Mesenchymal stem cell (in vitro differentiated cells and primary cell): ENCODE data around the gene SPIN1.

Experiments
- DNase-seq: peaks from one replicate; pipeline ENCODE4 v3.0.0-alpha.2; 2013
- H2AFZ ChIP-seq: one replicate; pipeline ENCODE4 v1.6.1; 2013; ENCODE audit warnings: low read depth, mild to moderate bottlenecking, control low read depth, inconsistent platforms, low read length, moderate library complexity
- H2AK5ac ChIP-seq: 2 replicates; pipeline ENCODE4 v1.6.1; 2013; ENCODE audit warnings: low read length, moderate library complexity, mild to moderate bottlenecking, inconsistent platforms; ENCODE audit not compliant: severe bottlenecking
- H2BK120ac ChIP-seq: one replicate; pipeline ENCODE4 v1.6.1; 2013; ENCODE audit warnings: low read depth, mild to moderate bottlenecking, inconsistent platforms, low read length, moderate library complexity
- H2BK12ac ChIP-seq, 2 experiments: one replicate each; pipeline ENCODE4 v1.6.1; 2013; ENCODE audit warnings: inconsistent platforms in 2 of 2, low read length in 2 of 2, mild to moderate bottlenecking in 2 of 2, moderate library complexity in 2 of 2, control low read depth in 1 of 2
- H2BK15ac ChIP-seq: one replicate; pipeline ENCODE4 v1.6.1; 2013; ENCODE audit warnings: mild to moderate bottlenecking, low read depth, inconsistent platforms; ENCODE audit not compliant: poor library complexity, severe bottlenecking
- H2BK5ac ChIP-seq: 2 replicates; pipeline ENCODE4 v1.6.1; 2013; ENCODE audit warnings: low read depth, mild to moderate bottlenecking, low read length, control low read depth, inconsistent platforms; ENCODE audit not compliant: poor library complexity, severe bottlenecking
- H3K14ac ChIP-seq, 2 experiments: one replicate each; pipeline ENCODE4 v1.6.1; 2013; ENCODE audit warnings: inconsistent platforms in 2 of 2, low read length in 2 of 2, control low read depth in 1 of 2, mild to moderate bottlenecking in 1 of 2, moderate library complexity in 1 of 2
- H3K18ac ChIP-seq, 2 experiments: one replicate each; pipeline ENCODE4 v1.6.1; 2013; ENCODE audit warnings: inconsistent platforms in 2 of 2, low read length in 2 of 2, control low read depth in 1 of 2, low read depth in 1 of 2, mild to moderate bottlenecking in 1 of 2
- H3K23ac ChIP-seq, 2 experiments: one replicate each; pipeline ENCODE4 v1.6.1; 2013; ENCODE audit warnings: inconsistent platforms in 2 of 2, low read length in 2 of 2, mild to moderate bottlenecking in 2 of 2, moderate library complexity in 2 of 2, control low read depth in 1 of 2
- H3K27ac ChIP-seq: 2 replicates; pipeline ENCODE4 v1.5.1; 2013; ENCODE audit warnings: mild to moderate bottlenecking, moderate library complexity, low read length, control low read depth, inconsistent platforms; ENCODE audit not compliant: poor library complexity, severe bottlenecking
- H3K27me3 ChIP-seq, 2 experiments: 2 replicates each; pipeline versions ENCODE4 v1.6.1 to v1.7.0; 2013; ENCODE audit warnings: low read length in 2 of 2, mild to moderate bottlenecking in 2 of 2, moderate library complexity in 2 of 2, control low read depth in 1 of 2, inconsistent platforms in 1 of 2; ENCODE audit not compliant: control insufficient read depth in 1 of 2, insufficient read depth in 1 of 2
- H3K36me3 ChIP-seq, 2 experiments: 2 replicates each; pipeline versions ENCODE4 v1.6.1 to v1.7.0; 2013; ENCODE audit warnings: low read length in 2 of 2, control low read depth in 1 of 2, inconsistent platforms in 1 of 2, low read depth in 1 of 2, mild to moderate bottlenecking in 1 of 2; ENCODE audit not compliant: insufficient read depth in 2 of 2, control insufficient read depth in 1 of 2
- H3K4ac ChIP-seq, 2 experiments: one replicate each; pipeline ENCODE4 v1.6.1; 2013; ENCODE audit warnings: inconsistent platforms in 2 of 2, low read length in 2 of 2, mild to moderate bottlenecking in 2 of 2, moderate library complexity in 2 of 2, control low read depth in 1 of 2, low read depth in 1 of 2
- H3K4me1 ChIP-seq: 2 replicates; pipeline ENCODE4 v1.6.1; 2013; ENCODE audit warnings: low read depth, low read length, control low read depth; ENCODE audit not compliant: control insufficient read depth, insufficient read depth
- H3K4me2 ChIP-seq: 2 replicates; pipeline ENCODE4 v1.6.1; 2013; ENCODE audit warnings: low read length, mild to moderate bottlenecking, inconsistent platforms; ENCODE audit not compliant: poor library complexity, severe bottlenecking
- H3K4me3 ChIP-seq, 2 experiments: 2 replicates each; pipeline versions ENCODE4 v1.5.1 to v1.7.0; 2013; ENCODE audit warnings: low read length in 2 of 2, mild to moderate bottlenecking in 2 of 2, control low read depth in 1 of 2, low read depth in 1 of 2; ENCODE audit not compliant: insufficient read depth in 1 of 2
- H3K79me1 ChIP-seq: replicated peaks from 2 replicates; pipeline ENCODE4 v1.6.1; 2013; ENCODE audit warnings: mild to moderate bottlenecking, control low read depth, low read length, inconsistent platforms; ENCODE audit not compliant: poor library complexity, severe bottlenecking
- H3K9ac ChIP-seq: 2 replicates; pipeline ENCODE4 v1.7.0; 2013; ENCODE audit warnings: mild to moderate bottlenecking, low read length, moderate library complexity
- H3K9me3 ChIP-seq: 2 replicates; pipeline ENCODE4 v1.7.0; 2013; ENCODE audit warnings: mild to moderate bottlenecking, low read length; ENCODE audit not compliant: control insufficient read depth
- H4K8ac ChIP-seq: one replicate; pipeline ENCODE4 v1.6.1; 2013; ENCODE audit warnings: inconsistent platforms, mild to moderate bottlenecking, low read length, moderate library complexity
- H4K91ac ChIP-seq: one replicate; pipeline ENCODE4 v1.6.1; 2013; ENCODE audit warnings: mild to moderate bottlenecking, low read length, inconsistent platforms
- WGBS: methylation state at CpG from one replicate; pipeline ENCODE4 v1.1.7; 2013; ENCODE audit warnings: mixed read lengths; 5-methylcytosine and 5-hydroxymethylcytosine counted together

SPIN1 gene

DNA sequence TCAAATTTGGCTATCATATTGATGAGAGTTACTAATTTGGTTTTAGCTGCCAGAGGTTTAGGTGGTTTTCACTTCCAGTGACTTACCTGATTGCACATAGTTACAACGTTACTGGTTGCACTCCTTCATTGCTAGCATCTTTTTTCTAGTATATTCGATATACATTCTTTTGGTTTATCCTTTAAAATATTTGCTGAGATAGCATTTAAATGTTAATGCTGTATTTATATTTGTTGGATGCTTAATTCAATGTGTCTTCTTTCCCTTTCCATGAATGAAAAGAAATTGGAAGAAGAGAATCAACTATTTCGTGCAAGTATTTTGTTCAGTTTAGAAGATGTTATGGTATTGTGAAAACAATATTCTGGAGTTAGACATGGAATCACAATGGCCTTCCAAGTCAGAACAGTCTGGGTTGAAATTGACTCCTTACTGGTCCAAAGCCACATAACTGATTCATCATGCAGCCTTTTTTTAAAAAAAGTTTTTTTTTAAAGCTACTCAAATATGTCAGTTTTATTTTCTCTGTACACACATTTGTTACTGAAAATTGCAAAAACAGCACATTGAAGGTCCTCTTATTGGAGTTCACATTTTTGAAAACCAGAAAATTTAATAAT is 2.2 kb downstream of the SPIN1 start:
- no peaks in the 10 kb centered on the region for H3K36me3 ChIP-seq
- H2BK120ac ChIP-seq, result no peak overlapping the region
- H2AFZ ChIP-seq, result no peak overlapping the region
- H3K9me3 ChIP-seq, result no peaks in the 10 kb centered on the region
- H3K4me1 ChIP-seq, result peaks cover 9% of the 10 kb centered on the region
- no peak overlapping the region for H3K23ac ChIP-seq
- H2BK12ac ChIP-seq, result no peak overlapping the region
- H2BK5ac ChIP-seq, result no peak overlapping the region
- no peaks in the 10 kb centered on the region for H3K27me3 ChIP-seq
- H4K91ac ChIP-seq, result no peak overlapping the region
- DNase-seq, result no peak
- 100% methylated on average over 1 of the region's 3 CpGs for WGBS
- no peak overlapping the region for H4K8ac ChIP-seq
- no peak overlapping the region for H3K18ac ChIP-seq
- H3K9ac ChIP-seq, result peak overlapping the region; percentile 91
- peak overlapping the region in 1 of 2 experiments; percentile 83 for H3K4me3 ChIP-seq
- no peak overlapping the region for H3K14ac ChIP-seq
- peak overlapping the region; percentile 44 for H3K4me2 ChIP-seq
- no peak overlapping the region for H2AK5ac ChIP-seq
- no peak overlapping the region for H3K4ac ChIP-seq
- no peak overlapping the region for H2BK15ac ChIP-seq
- peaks cover 12% of the 10 kb centered on the region for H3K79me1 ChIP-seq
- H3K27ac ChIP-seq, result no peak overlapping the region

GRCh38 chr9:88391236-88391635 is 3.0 kb downstream of the SPIN1 start:
- Histone ChIP-seq H4K8ac (no peak overlapping the region), H2BK12ac (no peak overlapping the region), H3K4me1 (peaks cover 9% of the 10 kb centered on the region), H3K79me1 (peaks cover 8% of the 10 kb centered on the region), H3K9me3 (no peaks in the 10 kb centered on the region), H3K4me2 (no peak overlapping the region), H3K4ac (no peak overlapping the region), H2BK120ac (no peak overlapping the region), H2AFZ (no peak overlapping the region), H2AK5ac (no peak overlapping the region), H3K36me3 (no peaks in the 10 kb centered on the region), H3K23ac (no peak overlapping the region), H2BK15ac (no peak overlapping the region), H3K4me3 (no peak overlapping the region), H3K14ac (no peak overlapping the region), H4K91ac (no peak overlapping the region), H3K27me3 (no peaks in the 10 kb centered on the region), H2BK5ac (no peak overlapping the region), H3K18ac (no peak overlapping the region), H3K27ac (no peak overlapping the region), H3K9ac (no peak overlapping the region)
- DNase-seq, result no peak
- 98% methylated on average over 2 of the region's 2 CpGs for WGBS

DNA sequence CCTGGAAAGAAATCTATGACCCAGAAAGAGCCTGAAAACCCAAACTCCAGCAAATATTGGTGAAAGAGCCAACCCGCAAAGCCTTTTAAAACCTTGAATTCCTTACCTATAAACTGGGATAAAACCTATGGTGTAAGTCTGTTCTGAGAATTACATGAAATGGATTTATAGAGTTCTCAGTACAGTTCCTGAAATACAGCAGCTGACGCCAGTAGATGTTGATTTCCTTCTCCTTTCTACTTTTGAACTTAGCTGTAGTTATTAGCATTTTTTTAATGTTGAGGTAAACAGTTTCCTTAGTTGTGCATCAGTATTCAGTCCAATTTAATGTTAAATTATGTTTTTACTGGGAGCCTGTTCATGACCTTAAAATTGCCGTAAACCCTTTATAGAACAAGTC is 3.7 kb downstream of the SPIN1 start:
- no peak overlapping the region for H3K4me3 ChIP-seq
- H3K4me1 ChIP-seq, result peaks cover 3% of the 10 kb centered on the region
- no peaks in the 10 kb centered on the region for H3K9me3 ChIP-seq
- no peak overlapping the region for H3K18ac ChIP-seq
- no peak overlapping the region for H3K4me2 ChIP-seq
- no peak overlapping the region for H4K91ac ChIP-seq
- H2AFZ ChIP-seq, result no peak overlapping the region
- no peak overlapping the region for H2BK12ac ChIP-seq
- H4K8ac ChIP-seq, result no peak overlapping the region
- H3K27ac ChIP-seq, result no peak overlapping the region
- H3K27me3 ChIP-seq, result no peaks in the 10 kb centered on the region
- no peak overlapping the region for H3K14ac ChIP-seq
- H2BK120ac ChIP-seq, result no peak overlapping the region
- H2AK5ac ChIP-seq, result no peak overlapping the region
- peaks cover 4% of the 10 kb centered on the region for H3K79me1 ChIP-seq
- no peak overlapping the region for H3K9ac ChIP-seq
- DNase-seq, result no peak
- no peak overlapping the region for H2BK5ac ChIP-seq
- H2BK15ac ChIP-seq, result no peak overlapping the region
- no peak overlapping the region for H3K4ac ChIP-seq
- no CpG with 5 or more reads among the region's 3 CpGs for WGBS
- H3K23ac ChIP-seq, result no peak overlapping the region
- no peaks in the 10 kb centered on the region for H3K36me3 ChIP-seq

- Histone ChIP-seq H2AK5ac (no peak overlapping the region), H2BK120ac (no peak overlapping the region), H3K18ac (no peak overlapping the region), H2BK15ac (no peak overlapping the region), H3K23ac (no peak overlapping the region), H2BK5ac (no peak overlapping the region), H2AFZ (no peak overlapping the region), H3K14ac (no peak overlapping the region), H3K9me3 (no peaks in the 10 kb centered on the region), H3K27me3 (no peaks in the 10 kb centered on the region), H3K4me3 (no peak overlapping the region), H4K8ac (no peak overlapping the region), H3K27ac (no peak overlapping the region), H3K4me2 (no peak overlapping the region), H3K36me3 (no peaks in the 10 kb centered on the region), H4K91ac (no peak overlapping the region), H3K9ac (no peak overlapping the region), H3K4me1 (peaks cover 3% of the 10 kb centered on the region), H2BK12ac (no peak overlapping the region), H3K4ac (no peak overlapping the region), H3K79me1 (peaks cover 4% of the 10 kb centered on the region)
- WGBS, result 92% methylated on average over 1 of the region's 1 CpG
- DNase-seq, result no peak
These were observed 4.3 kb downstream of the SPIN1 start for GRCh38 chr9:88392549-88392948.
